Measurements from ENCODE around the gene JAG2.
A peak's percentile ranks its signal among the peaks of the same experiment; 100 is the strongest.

Gene JAG2

GRCh38 chr14:105168496-105168978 lies at the start of gene JAG2:
TSS of gene JAG2 (minus strand) at chr14:105168776. CDS start at chr14:105168420, 356 bp downstream.
- DNase-seq = peak in 24 of 56 donors; percentile 8 to 52 (median 31)

- DNase-seq = no peak
Observed at GRCh38 chr14:105217774-105218173, 49.2 kb upstream of the JAG2 start.

- DNase-seq = no peak
Observed at GRCh38 chr14:105216490-105217247, 48.1 kb upstream of the JAG2 start.

- DNase-seq = no peak
Observed at GRCh38 chr14:105215602-105216001, 47.0 kb upstream of the JAG2 start.

- DNase-seq = no peak
Observed at GRCh38 chr14:105214324-105214915, 45.8 kb upstream of the JAG2 start.

GRCh38 chr14:105213361-105213760 lies 44.8 kb upstream of the JAG2 start:
- DNase-seq = no peak

GRCh38 chr14:105212541-105213300 lies 44.1 kb upstream of the JAG2 start:
- no peak for DNase-seq

GRCh38 chr14:105211758-105212089 lies 43.1 kb upstream of the JAG2 start:
- no peak for DNase-seq

GRCh38 chr14:105211086-105211757 lies 42.6 kb upstream of the JAG2 start:
- no peak for DNase-seq

- no peak for DNase-seq
Observed at GRCh38 chr14:105210266-105211025, 41.9 kb upstream of the JAG2 start.

GRCh38 chr14:105209646-105210045 lies 41.1 kb upstream of the JAG2 start:
- no peak for DNase-seq

- DNase-seq = no peak
Observed at GRCh38 chr14:105209091-105209490, 40.5 kb upstream of the JAG2 start.

GRCh38 chr14:105208738-105209075 lies 40.1 kb upstream of the JAG2 start:
- DNase-seq = no peak

- DNase-seq = no peak
Observed at GRCh38 chr14:105207996-105208737, 39.6 kb upstream of the JAG2 start.

GRCh38 chr14:105207460-105207901 lies 38.9 kb upstream of the JAG2 start:
- DNase-seq = no peak

GRCh38 chr14:105206873-105207272 lies 38.3 kb upstream of the JAG2 start:
- no peak for DNase-seq

GRCh38 chr14:105205673-105206208 lies 37.2 kb upstream of the JAG2 start:
- DNase-seq = peak in 3 of 56 donors; percentile 15 to 28 (median 19)

GRCh38 chr14:105204931-105205672 lies 36.5 kb upstream of the JAG2 start:
- DNase-seq = no peak
